Endothelial cell of umbilical vein (primary cell): Measurements from ENCODE around the gene AMN1. TPM values are rescaled to one million over a fixed set of nuclear protein-coding genes. Genes with fewer than 3 reads are reported as not detected.
"Not testable (repeated sequence)": the region's sequence is repeated elsewhere in the genome, so short reads cannot be mapped to it uniquely, and the experiment has no call there.

Experiments
- BruUV-seq: library from RNA; stranded (reverse); fragments of 400-500 nt; replicated peaks from 2 replicates; lab custom pipeline; 2021; lab: Mats Ljungman, UMichigan
- CTCF ChIA-PET: fragments of 300-600, 350-600 bp; sonication (Branson Sonifier 250); formaldehyde crosslinking; loops from one replicate; lab custom pipeline; 2021; ENCODE audit warnings: antibody characterized with exemption, inconsistent platforms; lab: Charles Lee
- POLR2A ChIA-PET: fragments of 300-600, 350-600 bp; sonication (Branson Sonifier 250); formaldehyde crosslinking; loops from one replicate; lab custom pipeline; 2021; ENCODE audit warnings: antibody characterized with exemption, inconsistent platforms; lab: Charles Lee
- DNase-seq: peaks from one replicate; pipeline ENCODE4 v3.0.0-alpha.2; 2011; ENCODE audit warnings: low read depth, low spot score
- FAIRE-seq: peaks from 2 replicates; lab custom pipeline; 2011; peaks lifted over from hg19 to GRCh38; lab: Jason Lieb, UNC
- H2AFZ ChIP-seq: 2 replicates; pipeline ENCODE4 v1.6.0; 2012; ENCODE audit warnings: low read depth, low read length, control low read depth, inconsistent platforms
- H3K27ac ChIP-seq: 2 replicates; pipeline ENCODE4 v1.5.1; 2011; ENCODE audit warnings: low read depth, mild to moderate bottlenecking, control low read depth, low read length, moderate library complexity; ENCODE audit not compliant: insufficient read depth
- H3K27me3 ChIP-seq, 2 experiments: 2 replicates each; pipeline versions ENCODE4 v1.6.0 to v1.6.1; 2011; ENCODE audit warnings: low read length in 2 of 2, mixed read lengths in 1 of 2; ENCODE audit not compliant: control insufficient read depth in 2 of 2, insufficient read depth in 2 of 2
- H3K36me3 ChIP-seq, 2 experiments: 2 replicates in 1 of 2; 3 replicates in 1 of 2; pipeline ENCODE4 v1.5.1; 2011; ENCODE audit warnings: low read length in 2 of 2, mild to moderate bottlenecking in 1 of 2, moderate library complexity in 1 of 2; ENCODE audit not compliant: control insufficient read depth in 2 of 2, insufficient read depth in 2 of 2; ENCODE audit errors: extremely low read depth in 1 of 2
- H3K4me1 ChIP-seq: 3 replicates; pipeline ENCODE4 v1.5.1; 2011; ENCODE audit warnings: mild to moderate bottlenecking, low read length; ENCODE audit not compliant: control insufficient read depth, insufficient read depth; ENCODE audit errors: extremely low read depth
- H3K4me2 ChIP-seq: 2 replicates; pipeline ENCODE4 v1.6.1; 2011; ENCODE audit warnings: low read length, control low read depth, mixed read lengths; ENCODE audit not compliant: insufficient read depth
- H3K4me3 ChIP-seq, 3 experiments: fragments of 200-600 bp in 1 of 3; sonication (generic), shearing (Covaris generic) in 1 of 3; replicated peaks in 1 of 3; 2 replicates each; pipeline ENCODE4 v1.5.1; 2011 to 2016; ENCODE audit warnings: control low read depth in 3 of 3, low read length in 3 of 3, mild to moderate bottlenecking in 2 of 3, inconsistent platforms in 1 of 3, low read depth in 1 of 3, moderate library complexity in 1 of 3; ENCODE audit not compliant: insufficient read depth in 1 of 3
- H3K79me2 ChIP-seq: 2 replicates; pipeline ENCODE4 v1.6.0; 2012; ENCODE audit warnings: low read length, inconsistent platforms; ENCODE audit not compliant: control insufficient read depth, insufficient read depth
- H3K9ac ChIP-seq: replicated peaks from 2 replicates; pipeline ENCODE3; 2011; ENCODE audit warnings: low read length, control low read depth; ENCODE audit not compliant: insufficient read depth; ENCODE audit errors: extremely low read depth
- H3K9me1 ChIP-seq: replicated peaks from 3 replicates; pipeline ENCODE4 v1.6.0; 2011; ENCODE audit warnings: mild to moderate bottlenecking, low read length; ENCODE audit not compliant: control insufficient read depth, insufficient read depth; ENCODE audit errors: extremely low read depth
- H3K9me3 ChIP-seq: replicated peaks from 2 replicates; pipeline ENCODE4 v1.5.1; 2012; ENCODE audit warnings: low read length, inconsistent platforms; ENCODE audit not compliant: control insufficient read depth, insufficient read depth
- H4K20me1 ChIP-seq: replicated peaks from 2 replicates; pipeline ENCODE3; 2011; ENCODE audit warnings: mild to moderate bottlenecking, low read length; ENCODE audit not compliant: control insufficient read depth, insufficient read depth; ENCODE audit errors: extremely low read depth
- CTCF ChIP-seq, 2 donors: IDR thresholded peaks; 1 replicate in 1 of 2; 2 replicates in 1 of 2; pipeline ENCODE4 v1.5.1; 2011; ENCODE audit warnings: low read length in 2 of 2, mild to moderate bottlenecking in 2 of 2, moderate library complexity in 2 of 2, control low read depth in 1 of 2, inconsistent platforms in 1 of 2, low read depth in 1 of 2; ENCODE audit not compliant: insufficient read depth in 1 of 2; ENCODE audit errors: extremely low read depth in 1 of 2
- EZH2 ChIP-seq: IDR thresholded peaks from 2 replicates; pipeline ENCODE4 v1.6.1; 2012; ENCODE audit warnings: borderline replicate concordance, low read depth, mild to moderate bottlenecking, moderate library complexity, low read length, inconsistent platforms; ENCODE audit not compliant: severe bottlenecking
- FOS ChIP-seq: IDR thresholded peaks from 2 replicates; pipeline ENCODE4 v1.6.1; 2011; ENCODE audit warnings: mild to moderate bottlenecking, low read length, moderate library complexity, borderline replicate concordance; ENCODE audit not compliant: insufficient read depth
- GATA2 ChIP-seq: IDR thresholded peaks from 2 replicates; pipeline ENCODE4 v1.7.0; 2011; ENCODE audit warnings: low read depth, mild to moderate bottlenecking, moderate library complexity, mixed read lengths, low read length; ENCODE audit not compliant: insufficient read length, insufficient read depth
- JUN ChIP-seq: IDR thresholded peaks from 2 replicates; pipeline ENCODE4 v1.6.1; 2011; ENCODE audit warnings: borderline replicate concordance, low read depth; ENCODE audit not compliant: insufficient read length, insufficient read depth
- MAX ChIP-seq: IDR thresholded peaks from 2 replicates; pipeline ENCODE4 v1.6.1; 2011; ENCODE audit not compliant: insufficient read depth, insufficient read length
- MYC ChIP-seq: IDR thresholded peaks from one replicate; pipeline ENCODE4 v1.6.1; 2011; ENCODE audit warnings: mild to moderate bottlenecking, low read depth, low read length
- POLR2A ChIP-seq: IDR thresholded peaks from 2 replicates; pipeline ENCODE4 v1.6.1; 2012; ENCODE audit warnings: low read depth, mild to moderate bottlenecking, control low read depth, low read length
- POLR2AphosphoS5 ChIP-seq: IDR thresholded peaks from 2 replicates; pipeline ENCODE4 v1.6.1; 2012; ENCODE audit warnings: low read depth, mild to moderate bottlenecking, control low read depth, low read length, moderate library complexity; ENCODE audit not compliant: insufficient read depth
- dilution Hi-C: fragments of 300-500 bp; cut with MboI; formaldehyde crosslinking; loops from one replicate; pipeline ENCODE4 v1.15.0; 2019; ENCODE audit warnings: low sequenced_read_pairs; ENCODE audit not compliant: extremely low pct_ligation_motif_present
- intact Hi-C: fragments of 100-400 bp; cut with micrococcal nuclease; formaldehyde crosslinking; loops from one replicate; pipeline ENCODE4 v1.10.0; 2022
- polyA plus RNA-seq, 4 experiments: library from polyadenylated mRNA; depleted of rRNA in 3 of 4; stranded (reverse) in 3 of 4; unstranded in 1 of 4; fragments of >200 nt; gene quantifications; 2 replicates each; pipeline versions ENCODE4 v1.2.1 to v1.2.3, GENCODE V29; 2011 to 2012; ENCODE audit warnings: missing spikeins in 1 of 4
- total RNA-seq: library from RNA; stranded (reverse); gene quantifications from 2 replicates; pipeline ENCODE4 v1.2.3, GENCODE V29; 2021

Gene AMN1
- total and polyA plus RNA-seq, 2 donors (not counting 3 experiments of a cell fraction or from before 2014, with no cell fraction given) = 8.5 to 18.0 TPM

GRCh38 chr12:31722580-31722979, 6.2 kb downstream of the AMN1 start:
- no peaks in the 10 kb centered on the region for H3K9me1 ChIP-seq
- H3K79me2 ChIP-seq = peaks cover 1% of the 10 kb centered on the region
- no peak overlapping the region for H3K4me2 ChIP-seq
- POLR2A ChIA-PET = no interaction called here
- DNase-seq (no peak), FAIRE-seq (no peak)
- no peaks in the 10 kb centered on the region for H3K4me1 ChIP-seq
- no peak overlapping the region for H3K27ac ChIP-seq
- no peaks in the 10 kb centered on the region for H3K9me3 ChIP-seq
- H2AFZ ChIP-seq = no peak overlapping the region
- no TSS peak for BruUV-seq
- dilution Hi-C loops (no loop called here), intact Hi-C loops (no loop called here)
- H3K27me3 ChIP-seq = no peaks in the 10 kb centered on the region
- H3K36me3 ChIP-seq = no peaks in the 10 kb centered on the region
- CTCF ChIA-PET = interaction anchor here (1.1 kb wide), 1 partner anchor 24 kb away, joined by 3 read pairs; no protein-coding TSS in a partner anchor
- H3K4me3 ChIP-seq = no peak overlapping the region
- no peak overlapping the region for H3K9ac ChIP-seq
- no peaks in the 10 kb centered on the region for H4K20me1 ChIP-seq
- TF ChIP-seq MAX (no peak), POLR2A (no peak), CTCF (IDR thresholded peaks at IDR 0.05; ENCODE audit: extremely low read depth in 1 of 2, insufficient read depth in 1 of 2, low read depth in 1 of 2, low read length in 2 of 2) (no peak), GATA2 (no peak), JUN (no peak), EZH2 (no peak), FOS (no peak), POLR2AphosphoS5 (no peak), MYC (no peak)

- CTCF ChIA-PET, H3K36me3 ChIP-seq, intact Hi-C loops, H2AFZ ChIP-seq, FAIRE-seq, H3K79me2 ChIP-seq, POLR2A ChIA-PET, dilution Hi-C loops, H4K20me1 ChIP-seq, H3K9ac ChIP-seq, H3K4me3 ChIP-seq, DNase-seq, H3K27ac ChIP-seq, H3K9me3 ChIP-seq, H3K9me1 ChIP-seq, H3K4me1 ChIP-seq, BruUV-seq, H3K4me2 ChIP-seq, H3K27me3 ChIP-seq: not testable (repeated sequence)
Measured at GRCh38 chr12:31718542-31719198, 10.2 kb downstream of the AMN1 start.

GRCh38 chr12:31716998-31717397, 11.8 kb downstream of the AMN1 start:
- CTCF ChIA-PET, FAIRE-seq, H3K9me3 ChIP-seq, DNase-seq, H3K4me1 ChIP-seq, H3K9ac ChIP-seq, H3K9me1 ChIP-seq, H3K36me3 ChIP-seq, H3K79me2 ChIP-seq, dilution Hi-C loops, H4K20me1 ChIP-seq, H3K27me3 ChIP-seq, H2AFZ ChIP-seq, H3K4me3 ChIP-seq, POLR2A ChIA-PET, intact Hi-C loops, BruUV-seq, H3K4me2 ChIP-seq, H3K27ac ChIP-seq: not testable (repeated sequence)
